ENCODE data around the gene NEUROG1.
"Not testable (repeated sequence)": the region's sequence is repeated elsewhere in the genome, so short reads cannot be mapped to it uniquely, and the experiment has no call there.

The NEUROG1 gene

DNA sequence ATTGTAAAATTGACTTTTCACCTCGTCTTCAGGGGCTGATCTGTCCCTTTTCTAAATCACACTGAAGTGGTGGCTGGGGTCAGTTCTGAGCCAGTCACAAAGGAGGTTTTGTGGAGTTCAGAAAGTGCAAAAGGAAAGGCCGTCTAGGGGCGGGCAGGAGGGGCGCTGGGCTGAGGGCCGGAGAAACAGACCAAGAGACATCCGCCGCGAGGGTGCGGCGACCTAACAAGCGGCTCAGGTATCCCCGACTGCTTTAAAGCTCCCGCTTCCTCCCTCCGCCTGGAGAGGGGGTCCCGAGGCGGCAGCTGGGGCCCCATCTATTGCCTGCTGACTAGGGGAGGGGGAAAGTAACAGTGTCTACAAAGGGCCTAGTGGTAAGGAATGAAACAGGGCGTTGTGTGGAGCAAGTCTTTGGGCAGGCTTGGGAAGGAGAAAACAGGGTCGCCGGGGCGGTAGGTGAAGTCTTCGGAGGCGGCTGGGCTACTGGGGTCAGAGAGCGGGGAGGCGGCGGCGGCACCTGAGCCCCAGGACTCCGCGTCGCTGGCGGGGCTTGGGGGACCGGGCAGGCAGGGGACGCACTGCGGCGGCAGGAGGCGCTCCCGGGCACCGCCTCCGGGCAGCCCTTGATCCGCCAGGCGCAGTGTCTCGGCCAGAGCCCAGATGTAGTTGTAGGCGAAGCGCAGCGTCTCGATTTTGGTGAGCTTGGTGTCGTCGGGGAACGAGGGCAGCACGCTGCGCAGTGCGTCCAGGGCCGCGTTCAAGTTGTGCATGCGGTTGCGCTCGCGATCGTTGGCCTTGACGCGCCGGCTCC is 950 bp downstream of the NEUROG1 start:
- DNase-seq, result no peak

DNA sequence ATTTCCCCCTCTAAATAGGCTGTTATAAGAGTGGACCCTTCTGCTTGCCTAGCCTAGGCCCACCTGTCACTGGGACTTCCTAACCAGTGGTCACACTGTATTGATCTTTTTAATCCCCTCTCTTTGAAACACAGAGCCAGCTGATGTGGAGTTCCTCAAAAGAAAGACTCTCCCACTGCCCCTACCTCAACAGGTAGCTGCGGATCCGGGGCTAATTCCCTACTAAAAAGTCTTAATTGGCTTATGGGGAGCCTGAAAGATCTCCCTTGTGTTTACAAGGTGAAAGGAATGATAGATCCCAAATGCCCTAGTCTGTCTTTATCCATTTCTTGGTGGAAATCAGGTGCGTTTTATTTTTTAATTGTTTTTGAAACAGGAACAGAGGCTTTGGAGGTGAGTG is 2.0 kb downstream of the NEUROG1 start:
- no peak for DNase-seq

DNA sequence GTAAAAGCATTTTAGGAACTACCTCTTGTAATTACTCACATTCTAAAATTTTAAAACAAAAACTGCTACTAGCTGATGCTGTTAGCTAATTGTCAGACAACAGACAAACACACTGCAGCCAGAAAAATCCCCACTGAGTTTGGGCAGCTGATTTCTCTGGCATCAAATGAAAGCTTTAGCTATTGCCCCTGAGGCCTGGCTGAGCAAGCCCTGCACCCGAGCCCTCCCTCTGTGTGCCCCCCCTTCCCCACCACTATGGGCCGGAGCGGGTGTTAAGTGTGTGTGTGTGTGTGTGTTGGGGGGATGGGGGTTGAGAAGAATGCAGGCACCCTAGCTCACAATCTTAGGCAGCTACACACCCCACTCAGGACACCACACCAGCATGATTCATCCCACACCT is 2.4 kb downstream of the NEUROG1 start:
- no peak for DNase-seq

DNA sequence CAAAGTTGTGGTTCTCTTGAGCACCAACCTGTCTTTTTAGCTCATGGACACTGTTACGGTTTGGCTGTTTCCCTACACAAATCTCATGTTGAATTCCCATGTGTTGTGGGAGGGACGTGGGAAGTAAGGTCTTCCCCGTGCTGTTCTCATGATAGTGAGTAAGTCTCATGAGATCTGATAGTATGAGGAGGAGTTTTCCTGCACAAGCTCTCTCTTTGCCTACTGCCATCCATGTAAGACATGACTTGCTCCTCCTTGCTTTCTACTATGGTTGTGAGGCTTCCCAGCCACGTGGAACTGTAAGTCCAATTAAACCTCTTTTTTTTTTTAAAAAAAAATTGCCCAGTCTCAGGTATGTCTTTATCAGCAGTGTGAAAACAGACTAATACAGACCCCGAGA is 6.2 kb downstream of the NEUROG1 start:
- not testable (repeated sequence) for DNase-seq

DNA sequence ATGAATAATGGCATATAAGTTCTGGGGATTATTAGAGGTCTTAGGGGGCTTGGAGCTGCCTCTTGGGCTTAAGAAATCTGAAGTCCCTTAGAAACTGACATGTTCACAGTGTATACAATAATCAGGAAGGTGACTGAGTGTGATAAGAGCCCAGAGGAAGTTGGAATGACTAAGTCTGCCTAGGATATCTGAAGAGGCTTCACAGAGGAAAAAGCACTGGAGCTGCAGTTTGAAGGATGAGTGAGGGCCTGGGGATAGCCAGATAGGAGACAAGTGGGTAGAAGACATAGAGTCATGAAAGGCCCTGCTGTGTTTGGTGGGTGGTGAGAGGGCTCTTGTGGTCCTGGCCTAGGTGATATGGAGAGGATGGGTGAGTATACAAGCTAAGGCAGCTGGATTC is 8.8 kb downstream of the NEUROG1 start:
- no peak for DNase-seq

DNA sequence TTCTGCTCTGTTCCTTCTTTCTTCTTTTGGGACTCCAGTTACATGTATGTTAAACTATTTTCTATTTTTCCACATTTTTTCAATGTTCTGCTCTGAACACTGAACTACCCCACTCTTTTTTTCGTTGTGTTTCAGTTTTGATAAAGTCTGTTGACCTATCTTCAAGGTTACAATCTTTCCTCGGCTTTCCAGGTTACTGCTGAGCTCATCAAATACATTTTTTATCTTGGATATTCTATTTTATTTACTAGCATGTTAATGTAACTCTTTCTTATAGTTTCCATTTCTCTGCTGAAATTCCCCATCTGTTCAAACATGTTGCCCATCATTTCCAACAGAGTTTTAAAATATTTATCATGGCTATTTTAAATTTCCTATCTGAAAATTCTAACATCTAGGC is 13.8 kb downstream of the NEUROG1 start:
- DNase-seq, result no peak

DNA sequence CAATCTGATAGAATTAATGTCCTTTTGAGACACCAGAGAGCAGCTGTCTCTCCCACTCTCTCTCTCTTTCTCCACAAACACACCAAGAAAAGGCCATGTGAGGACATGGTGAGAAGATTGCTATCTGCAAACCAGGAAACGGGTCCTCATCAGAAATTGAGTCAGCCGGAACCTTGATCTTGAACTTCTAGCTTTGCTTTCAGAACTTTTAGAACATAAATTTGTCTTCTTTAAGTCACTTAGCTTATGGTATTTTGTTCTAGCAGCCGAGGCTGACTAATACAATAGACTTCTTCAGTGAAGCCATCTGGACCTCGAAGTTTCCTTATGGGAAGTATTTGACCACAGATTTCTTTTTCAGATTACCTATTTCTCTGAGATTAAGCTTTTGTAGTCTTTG is 18.1 kb downstream of the NEUROG1 start:
- no peak for DNase-seq

DNA sequence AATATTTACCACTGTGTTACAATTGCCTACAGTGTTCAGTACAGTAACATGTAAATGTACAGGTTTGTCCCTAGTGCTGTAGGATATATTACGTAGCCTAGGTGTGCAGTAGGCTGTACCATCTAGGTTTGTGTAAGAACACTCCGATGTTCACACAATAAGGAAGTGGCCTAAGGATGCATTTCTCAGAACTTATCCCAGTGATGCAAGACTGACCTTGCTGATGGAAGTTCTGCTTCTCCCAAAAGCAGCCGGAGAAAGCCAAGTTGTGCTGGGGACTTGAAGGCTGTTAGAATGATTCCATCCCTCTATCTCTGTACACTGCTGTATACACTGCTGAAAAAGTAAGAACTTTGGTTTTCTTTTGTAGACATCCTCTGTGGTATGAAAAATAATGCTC is 21.6 kb downstream of the NEUROG1 start:
- DNase-seq, result no peak

DNA sequence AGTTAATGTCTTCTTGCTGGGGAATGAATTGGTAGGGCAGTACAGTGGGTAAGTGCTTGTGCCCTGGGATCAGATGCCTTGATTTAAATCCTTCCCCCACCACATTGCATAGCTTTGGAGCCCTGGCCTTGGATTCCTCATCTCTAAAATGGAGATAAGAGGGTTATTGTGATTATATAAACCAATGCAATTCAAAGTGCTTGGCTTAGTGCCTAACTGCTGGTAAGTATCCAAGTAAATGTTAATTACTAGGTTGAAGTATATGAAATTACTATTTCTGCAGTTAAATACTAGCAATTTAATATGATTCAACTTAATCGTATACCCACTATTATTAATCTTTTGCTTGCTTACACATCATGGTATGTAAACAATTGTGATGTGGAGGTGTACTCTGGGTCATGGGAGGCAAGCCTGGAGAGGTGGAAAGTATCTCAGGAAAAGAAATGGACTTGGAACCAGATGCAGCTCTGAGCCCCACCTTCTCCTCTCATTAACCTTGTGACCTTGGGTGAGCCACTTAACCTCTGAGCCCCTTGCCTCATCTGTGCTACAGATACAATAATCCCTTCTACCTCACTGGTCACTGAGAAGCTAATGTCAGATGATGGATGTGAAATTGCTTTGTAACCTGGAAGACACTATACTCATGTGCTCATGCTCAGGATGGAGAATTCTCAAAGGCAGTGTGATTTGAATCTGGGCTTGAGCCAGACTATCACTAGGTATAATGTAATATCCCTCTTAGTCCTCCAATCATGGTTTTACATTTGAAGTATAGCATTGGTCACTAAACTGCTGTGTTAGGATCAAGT is 23.8 kb downstream of the NEUROG1 start:
- DNase-seq, result no peak

DNA sequence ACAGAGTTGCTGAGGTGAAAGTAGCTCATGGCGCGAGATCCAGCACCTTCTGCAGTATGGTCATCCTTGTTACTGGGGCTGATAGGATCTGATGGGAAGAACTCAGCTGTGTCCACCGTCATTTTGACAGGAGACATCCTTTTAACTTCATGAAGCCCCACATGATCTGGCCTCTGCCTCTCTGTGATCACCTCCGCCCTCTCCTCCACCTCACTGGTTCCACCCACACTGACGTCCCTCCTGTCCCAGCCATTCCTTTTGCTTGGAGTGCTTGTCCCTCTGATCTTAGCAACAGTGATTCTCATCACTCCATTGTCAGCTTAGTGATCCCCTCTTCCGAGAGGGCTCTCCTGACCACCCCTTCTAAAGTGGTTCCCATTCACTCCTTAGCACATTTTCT is 25.8 kb downstream of the NEUROG1 start:
- DNase-seq, result no peak

DNA sequence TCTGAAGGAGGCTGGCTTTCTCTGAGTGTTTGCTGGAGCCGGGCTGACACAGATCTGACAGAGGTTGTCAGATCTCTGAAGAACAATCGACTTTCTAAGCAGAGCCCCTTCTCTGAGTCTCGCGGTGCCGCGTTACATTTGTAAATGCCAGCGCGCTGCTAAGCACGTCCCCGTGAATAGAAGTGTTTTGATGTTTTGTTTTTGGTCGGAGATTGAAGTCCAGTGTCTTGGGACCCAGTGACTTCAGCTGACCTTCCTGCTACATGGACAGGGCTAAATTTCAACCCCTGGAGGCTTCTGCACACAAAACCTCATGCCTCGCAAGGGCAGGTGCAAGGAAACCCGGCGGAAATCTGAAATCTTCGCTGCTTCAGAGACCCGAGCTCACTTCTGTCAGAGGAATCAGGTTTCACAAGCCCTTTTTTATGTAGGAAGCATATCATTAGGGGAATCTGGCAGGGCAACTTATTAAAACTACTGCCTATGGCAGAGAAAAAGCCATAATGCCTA is 27.2 kb downstream of the NEUROG1 start:
- DNase-seq, result no peak

DNA sequence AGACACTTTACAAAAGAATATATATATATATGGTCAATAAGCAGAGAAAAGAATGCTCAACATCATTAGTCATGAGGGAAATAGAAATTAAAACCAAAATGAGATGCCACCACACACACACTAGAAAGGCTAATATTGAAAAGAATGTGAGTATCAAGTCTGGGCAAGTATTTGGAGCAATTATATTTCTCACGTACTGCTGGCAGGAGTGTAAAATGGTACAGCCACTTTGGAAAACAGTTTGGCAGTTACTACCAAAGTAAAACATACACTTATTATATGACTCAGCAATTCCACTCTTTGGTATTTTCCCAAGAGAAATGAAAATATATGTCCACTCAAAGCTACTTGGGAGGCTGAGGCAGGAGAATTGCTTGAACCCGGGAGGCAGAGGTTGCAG is 29.8 kb downstream of the NEUROG1 start:
- DNase-seq, result no peak

DNA sequence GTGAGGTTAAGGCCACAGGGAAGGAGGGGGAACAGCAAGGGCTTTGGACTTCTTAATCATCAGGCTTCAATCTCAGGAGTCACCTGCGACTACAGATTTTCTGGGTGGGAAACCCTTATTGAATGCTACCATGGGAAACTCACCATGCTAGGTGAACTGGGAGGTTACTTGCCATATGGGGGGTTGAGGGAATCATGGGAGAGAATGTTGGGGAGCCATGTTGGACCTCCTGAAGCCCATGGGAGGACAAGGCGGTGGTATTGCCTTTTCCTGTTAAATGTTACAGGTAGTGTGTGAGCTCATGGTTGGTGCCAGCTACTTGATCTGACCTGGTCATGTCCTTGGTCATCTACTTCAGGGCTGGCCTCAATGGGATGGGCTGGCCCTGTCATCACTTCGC is 31.4 kb downstream of the NEUROG1 start:
- DNase-seq, result no peak

DNA sequence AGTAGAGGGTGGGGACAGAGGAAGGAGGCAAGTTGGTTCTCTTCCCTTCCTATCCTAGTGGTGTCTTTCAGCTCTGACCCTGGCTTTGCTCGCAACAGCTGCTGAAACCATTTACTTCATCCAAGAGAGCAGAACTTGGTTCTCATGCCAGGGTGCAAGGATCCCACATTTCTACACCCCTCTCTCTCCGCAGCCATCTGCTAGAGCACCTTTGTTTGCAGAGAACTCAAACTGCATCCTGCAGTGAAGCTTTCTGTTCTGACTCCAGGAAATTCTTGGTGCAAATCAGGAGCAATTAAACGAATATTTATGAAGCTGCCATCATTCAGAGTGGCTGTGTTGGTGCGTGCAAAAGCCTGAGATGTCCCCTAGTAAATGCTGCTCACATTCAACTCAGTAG is 31.9 kb downstream of the NEUROG1 start:
- DNase-seq, result no peak

DNA sequence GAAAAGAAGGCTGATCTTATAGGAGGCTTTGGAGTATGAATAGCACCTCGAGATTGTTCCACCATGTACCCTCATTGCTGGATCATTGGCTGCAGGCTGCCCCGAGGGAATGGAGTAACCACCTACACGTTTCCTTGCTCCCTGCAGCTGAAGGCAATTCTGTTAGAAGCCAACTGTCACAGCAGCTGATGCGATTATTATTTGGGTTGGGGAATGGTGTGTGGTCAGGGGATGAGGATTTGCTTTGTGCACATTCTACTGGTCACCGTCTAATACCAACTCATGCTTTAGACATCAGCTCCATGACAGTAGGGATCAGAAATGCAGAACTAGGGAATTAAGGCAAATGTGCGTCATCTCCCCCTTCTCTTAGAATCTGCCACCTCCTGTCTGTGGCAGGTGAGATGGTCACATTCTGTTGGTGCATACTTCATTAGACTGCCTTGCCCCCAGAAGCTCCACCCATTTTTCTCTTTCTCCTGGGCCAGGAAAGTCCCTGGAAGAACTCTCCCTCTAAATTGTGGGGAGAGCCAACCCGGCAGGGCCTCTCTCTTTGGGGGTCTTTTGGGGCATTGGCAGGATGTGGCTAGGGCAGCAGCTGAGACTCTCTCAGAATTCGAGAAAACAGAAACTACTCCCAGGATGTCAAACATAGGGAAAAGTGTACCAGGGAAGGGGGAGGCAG is 32.8 kb downstream of the NEUROG1 start:
- DNase-seq, result no peak

DNA sequence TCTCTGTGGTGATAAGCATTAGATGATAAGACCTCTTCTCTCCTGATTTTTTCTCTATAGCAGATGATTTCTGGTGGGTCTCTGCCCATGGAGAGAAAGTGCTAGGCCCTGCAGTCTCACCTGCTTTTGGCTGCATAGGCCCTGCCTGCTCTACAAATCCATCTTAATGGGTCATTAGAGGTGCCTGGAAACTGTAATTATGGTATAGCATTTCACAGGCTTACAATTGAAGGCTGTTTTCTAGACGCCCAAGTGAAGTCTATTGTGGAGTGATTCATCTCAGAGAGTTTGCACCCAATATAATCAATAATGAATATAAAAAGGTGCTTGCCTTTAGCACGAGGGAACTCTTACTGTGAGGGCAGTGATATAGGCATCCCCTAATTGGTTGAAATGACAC is 33.8 kb downstream of the NEUROG1 start:
- DNase-seq, result no peak

DNA sequence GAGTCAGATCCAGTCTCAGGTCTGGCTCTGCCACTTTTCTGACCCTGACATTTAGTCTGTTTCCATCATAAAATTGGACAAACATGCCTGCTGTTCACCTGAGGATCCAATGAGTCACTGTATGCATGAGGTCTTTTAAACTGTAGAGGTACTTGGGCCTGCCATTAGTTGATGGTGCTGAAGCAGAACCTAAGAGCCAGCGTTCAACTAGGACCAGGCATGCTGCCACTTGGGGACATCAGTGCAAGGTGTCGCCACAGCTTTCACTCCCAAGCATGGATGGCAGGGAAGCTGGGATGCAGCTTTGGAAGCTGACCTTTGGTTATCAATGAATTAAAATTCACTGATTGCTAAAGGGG is 37.1 kb downstream of the NEUROG1 start:
- DNase-seq, result no peak

DNA sequence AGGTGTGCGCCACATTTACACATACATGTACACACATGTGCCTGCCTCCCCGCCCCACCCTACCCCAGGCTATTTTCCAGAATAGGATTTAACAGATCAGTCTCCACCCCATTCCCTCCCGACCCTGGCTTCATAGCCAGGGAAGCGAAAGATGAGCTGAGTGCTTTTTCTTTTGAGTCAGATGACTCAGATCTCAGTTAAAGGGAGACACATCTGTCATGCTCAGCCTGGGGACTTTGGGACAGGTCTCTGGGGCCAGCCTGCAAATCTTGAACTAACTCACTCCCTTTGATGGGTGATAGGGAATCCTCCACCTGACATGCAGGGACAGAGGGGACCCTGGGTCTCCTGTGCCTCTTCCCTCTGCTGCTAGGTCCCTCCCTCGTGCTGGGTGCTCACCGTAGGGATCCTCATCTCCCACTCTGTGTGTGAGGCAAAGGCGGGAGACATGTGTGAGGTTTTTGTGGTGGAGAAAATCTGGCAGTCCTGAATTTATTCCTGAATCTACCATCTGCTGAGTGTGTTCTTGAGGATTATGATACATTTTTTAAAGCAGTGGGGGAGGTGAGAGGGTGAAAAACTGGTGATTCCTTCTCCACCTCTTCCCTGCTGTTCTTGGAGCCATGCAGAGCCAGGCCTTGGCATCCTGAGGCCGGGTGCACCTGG is 37.7 kb downstream of the NEUROG1 start:
- no peak for DNase-seq

DNA sequence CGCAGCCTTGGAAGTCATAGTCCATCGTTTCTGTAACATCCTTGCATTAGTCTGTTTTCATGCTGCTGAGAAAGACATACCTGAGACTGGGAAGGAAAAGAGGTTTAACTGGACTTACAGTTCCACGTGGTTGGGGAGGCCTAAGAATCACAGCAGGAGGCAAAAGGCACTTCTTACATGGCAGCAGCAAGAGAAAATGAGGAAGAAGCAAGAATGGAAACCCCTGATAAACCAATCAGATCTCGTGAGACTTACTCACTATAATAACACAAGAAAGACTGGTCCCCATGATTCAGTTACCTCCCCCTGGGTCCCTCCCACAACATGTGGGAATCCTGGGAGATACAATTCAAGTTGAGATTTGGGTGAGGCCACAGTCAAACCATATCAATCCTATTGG is 40.2 kb downstream of the NEUROG1 start:
- not testable (repeated sequence) for DNase-seq

DNA sequence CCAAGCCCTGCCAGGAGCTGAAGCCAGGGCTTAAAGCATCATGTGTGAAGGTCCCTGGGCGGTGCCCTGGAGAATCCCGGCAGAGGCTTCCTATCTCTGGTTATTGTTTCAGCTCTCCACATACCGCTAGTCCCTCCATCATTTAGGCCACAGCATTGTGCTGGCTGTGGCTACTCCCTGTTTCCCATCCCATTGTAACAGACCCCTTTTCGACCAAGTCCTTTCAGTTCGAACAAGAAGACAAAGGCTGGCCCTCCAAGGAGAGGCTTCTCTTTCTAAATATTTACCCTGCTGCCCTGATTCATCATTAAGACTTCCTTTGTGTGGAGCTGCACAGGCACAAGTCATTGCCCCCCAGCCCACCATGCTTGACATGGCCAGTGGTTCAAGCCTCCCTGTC is 41.6 kb downstream of the NEUROG1 start:
- no peak for DNase-seq

DNA sequence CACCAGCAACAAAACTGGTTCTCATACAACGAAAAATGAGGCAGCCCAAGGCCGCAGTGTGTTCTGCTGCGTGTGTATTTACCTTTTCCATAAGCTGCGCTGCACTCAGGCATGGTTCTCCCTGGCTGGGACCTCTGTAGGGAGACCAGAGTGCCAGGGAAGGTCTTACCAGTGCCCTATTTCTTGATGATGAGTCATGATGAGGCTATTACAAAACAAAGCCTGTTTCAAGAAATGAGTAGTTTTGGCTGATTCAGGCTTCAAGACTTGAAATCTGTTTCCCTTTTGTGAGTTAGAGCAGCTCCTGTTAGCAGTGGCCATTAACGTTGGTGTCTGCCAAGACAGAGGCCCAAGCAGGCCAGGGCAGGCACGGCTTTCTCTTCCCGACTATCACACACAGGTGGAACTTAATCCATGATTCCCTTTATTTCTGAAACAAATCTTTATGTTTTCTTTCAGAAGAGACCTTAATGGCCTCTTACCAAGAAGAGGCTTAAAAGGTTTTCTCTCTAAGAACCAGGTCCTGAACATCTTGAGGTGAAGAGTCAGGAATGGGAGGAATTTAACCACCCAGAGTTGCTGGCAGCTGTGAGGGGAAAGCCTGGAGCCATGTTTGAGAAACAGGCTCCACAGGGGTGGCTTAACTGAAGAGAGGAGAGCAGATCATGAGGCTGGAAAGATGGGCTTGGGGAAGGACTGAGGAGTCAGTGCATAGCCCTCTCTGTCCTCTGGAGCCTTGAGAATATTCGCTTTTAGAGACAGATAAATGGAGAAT is 42.2 kb downstream of the NEUROG1 start:
- DNase-seq, result no peak

DNA sequence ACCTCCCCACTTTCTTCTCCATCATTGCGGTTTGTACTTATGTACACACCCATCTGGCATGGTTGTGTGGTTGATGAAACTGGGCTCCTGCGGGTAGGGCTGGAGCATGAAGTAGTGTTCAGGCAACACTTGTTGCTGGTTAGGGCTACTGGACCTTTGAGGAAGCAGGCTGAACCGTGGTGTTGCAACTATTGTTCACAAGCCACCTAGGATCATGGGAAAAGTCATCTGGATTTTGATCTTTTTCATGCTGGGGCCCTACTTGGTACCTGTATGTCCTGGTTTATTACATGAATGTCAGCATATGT is 43.5 kb downstream of the NEUROG1 start:
- DNase-seq, result no peak

All from T-helper 9 cell (primary cell).